A549 (cell line): ENCODE measurements around the gene EMSY. TPM values are rescaled to one million over a fixed set of nuclear protein-coding genes. Genes with fewer than 3 reads are reported as not detected.

Experiments
- ATAC-seq, 2 experiments: fragments of 200-7000 bp in 1 of 2; fragments of >200 bp in 1 of 2; cut with Nextera tagmentation in 1 of 2; cut with Tn5 transposase in 1 of 2; 3 replicates each; pipeline versions ENCODE4 v1.8.0 to v1.9.1; 2018 to 2020; ENCODE audit warnings: mild to moderate bottlenecking in 1 of 2, moderate library complexity in 1 of 2
- CTCF ChIA-PET: fragments of 300-600 bp; sonication (Branson Sonifier 250); formaldehyde crosslinking; extraction: SDS; loops from one replicate; lab custom pipeline; 2021; ENCODE audit warnings: antibody characterized with exemption, inconsistent platforms; lab: Yijun Ruan, JAX
- POLR2A ChIA-PET: fragments of 350-600 bp; formaldehyde crosslinking; extraction: SDS; loops from one replicate; lab custom pipeline; 2021; ENCODE audit warnings: antibody characterized with exemption, inconsistent platforms; lab: Yijun Ruan, JAX
- DNase-seq, 2 experiments: peaks; one replicate each; pipeline versions ENCODE4 v3.0.0 to v3.0.0-alpha.2; 2011 to 2016; ENCODE audit warnings: low read depth in 1 of 2, low spot score in 1 of 2
- FAIRE-seq: peaks from 2 replicates; lab custom pipeline; 2011; peaks lifted over from hg19 to GRCh38; lab: Jason Lieb, UNC
- H3K27ac ChIP-seq, 2 experiments: fragments of >200 bp; sonication (Bioruptor Twin); formaldehyde crosslinking; 3 replicates each; pipeline ENCODE4 v1.5.1; 2016 to 2017
- H3K4me1 ChIP-seq: fragments of >200 bp; sonication (Bioruptor Twin); formaldehyde crosslinking; 3 replicates; pipeline ENCODE4 v1.6.1; 2016
- H3K4me2 ChIP-seq: fragments of >200 bp; sonication (Bioruptor Twin); formaldehyde crosslinking; 3 replicates; pipeline ENCODE4 v1.6.1; 2016
- H3K4me3 ChIP-seq: fragments of >200 bp; sonication (Bioruptor Twin); formaldehyde crosslinking; 3 replicates; pipeline ENCODE4 v1.5.1; 2016
- H3K9me3 ChIP-seq: fragments of >200 bp; sonication (Bioruptor Twin); formaldehyde crosslinking; 3 replicates; pipeline ENCODE4 v1.6.1; 2016
- FOSB ChIP-seq: fragments of 250-450 bp; sonication (Bioruptor Pico); IDR thresholded peaks from 2 replicates; pipeline ENCODE4 v1.5.0; 2020; ENCODE audit warnings: mild to moderate bottlenecking, moderate library complexity
- FOSL2 ChIP-seq, 2 experiments: fragments of 450-650 bp in 1 of 2; fragments of >200 bp in 1 of 2; sonication (Bioruptor Twin) in 1 of 2; formaldehyde crosslinking; IDR thresholded peaks; 2 replicates each; pipeline versions ENCODE4 v1.5.0 to v1.6.1; 2016 to 2020; ENCODE audit warnings: mild to moderate bottlenecking in 1 of 2, moderate library complexity in 1 of 2
- GATA3 ChIP-seq: IDR thresholded peaks from 2 replicates; pipeline ENCODE4 v1.6.1; 2012; ENCODE audit warnings: borderline replicate concordance
- HDAC2 ChIP-seq: fragments of 200-600 bp; sonication (generic); IDR thresholded peaks from 2 replicates; pipeline ENCODE4 v1.6.1; 2016
- HOXA7 ChIP-seq: fragments of 250-450 bp; sonication (Bioruptor Pico); IDR thresholded peaks from 2 replicates; pipeline ENCODE4 v1.5.0; 2020; ENCODE audit warnings: mild to moderate bottlenecking, moderate library complexity
- HOXB13 ChIP-seq: fragments of 250-450 bp; sonication (Bioruptor Pico); IDR thresholded peaks from 2 replicates; pipeline ENCODE4 v1.5.0; 2020; ENCODE audit warnings: low read depth, mild to moderate bottlenecking, moderate library complexity
- JUNB ChIP-seq: fragments of >200 bp; sonication (Bioruptor Twin); formaldehyde crosslinking; IDR thresholded peaks from 2 replicates; pipeline ENCODE4 v1.6.1; 2016
- MAZ ChIP-seq: fragments of 150-350 bp; IDR thresholded peaks from 2 replicates; pipeline ENCODE4 v1.6.1; 2014; ENCODE audit warnings: antibody characterized with exemption, low read depth, low read length, borderline replicate concordance
- NFE2L2 ChIP-seq: fragments of 150-350 bp; conservative IDR thresholded peaks from 2 replicates; pipeline ENCODE4 v1.6.1; 2014; ENCODE audit warnings: low read length
- NPAS2 ChIP-seq: fragments of 250-450 bp; sonication (Bioruptor Pico); IDR thresholded peaks from 2 replicates; pipeline ENCODE4 v1.8.0; 2022; ENCODE audit warnings: mild to moderate bottlenecking, moderate library complexity, borderline replicate concordance
- NR3C1 ChIP-seq: fragments of >200 bp; sonication (Bioruptor Twin); formaldehyde crosslinking; IDR thresholded peaks from 3 replicates; pipeline ENCODE4 v1.6.1; 2017
- PHF8 ChIP-seq: fragments of 200-600 bp; sonication (generic); IDR thresholded peaks from 2 replicates; pipeline ENCODE4 v1.6.1; 2016; ENCODE audit warnings: low read depth, mild to moderate bottlenecking, antibody characterized with exemption, moderate library complexity, borderline replicate concordance
- RCOR1 ChIP-seq: fragments of 150-350 bp; IDR thresholded peaks from 2 replicates; pipeline ENCODE4 v1.6.1; 2014; ENCODE audit warnings: antibody characterized with exemption, low read length, low read depth
- RNF2 ChIP-seq: fragments of 200-600 bp; sonication (generic); IDR thresholded peaks from 2 replicates; pipeline ENCODE4 v1.6.1; 2016; ENCODE audit warnings: low read depth, mild to moderate bottlenecking, antibody characterized with exemption, moderate library complexity, borderline replicate concordance
- ZSCAN20 ChIP-seq: fragments of 250-450 bp; sonication (Bioruptor Pico); IDR thresholded peaks from 2 replicates; pipeline ENCODE4 v1.8.0; 2022; ENCODE audit warnings: mild to moderate bottlenecking, moderate library complexity
- WGBS: methylation state at CpG from one replicate; pipeline ENCODE4 v1.1.6; 2017; ENCODE audit errors: missing lambda C conversion rate; 5-methylcytosine and 5-hydroxymethylcytosine counted together
- polyA plus RNA-seq, 4 experiments: library from polyadenylated mRNA; depleted of rRNA in 3 of 4; stranded (reverse); fragments of >200 nt; fragmentation: RNase III in 1 of 4; extraction: RNeasy Plus Mini Kit Qiagen cat#74134 plus additional on column Dnase treatment in 1 of 4; gene quantifications; 2 replicates in 3 of 4; 3 replicates in 1 of 4; pipeline ENCODE4 v1.2.3, GENCODE V29; 2011 to 2017
- TF ChIP-seq, protein P1 (sequence below): fragments of 250-450 bp; sonication (Bioruptor Pico); IDR thresholded peaks from 2 replicates; pipeline ENCODE4 v1.5.0; 2020; ENCODE audit warnings: low read depth, mild to moderate bottlenecking, moderate library complexity
- TF ChIP-seq, protein P2 (sequence below): fragments of 200-600 bp; sonication (generic); IDR thresholded peaks from 2 replicates; pipeline ENCODE4 v1.6.1; 2016; ENCODE audit warnings: antibody characterized with exemption, mild to moderate bottlenecking, moderate library complexity

The EMSY gene
- polyA plus RNA-seq, 2 of the 4 experiments (the other 2 are of a cell fraction): 11.2 to 23.0 TPM

DNA sequence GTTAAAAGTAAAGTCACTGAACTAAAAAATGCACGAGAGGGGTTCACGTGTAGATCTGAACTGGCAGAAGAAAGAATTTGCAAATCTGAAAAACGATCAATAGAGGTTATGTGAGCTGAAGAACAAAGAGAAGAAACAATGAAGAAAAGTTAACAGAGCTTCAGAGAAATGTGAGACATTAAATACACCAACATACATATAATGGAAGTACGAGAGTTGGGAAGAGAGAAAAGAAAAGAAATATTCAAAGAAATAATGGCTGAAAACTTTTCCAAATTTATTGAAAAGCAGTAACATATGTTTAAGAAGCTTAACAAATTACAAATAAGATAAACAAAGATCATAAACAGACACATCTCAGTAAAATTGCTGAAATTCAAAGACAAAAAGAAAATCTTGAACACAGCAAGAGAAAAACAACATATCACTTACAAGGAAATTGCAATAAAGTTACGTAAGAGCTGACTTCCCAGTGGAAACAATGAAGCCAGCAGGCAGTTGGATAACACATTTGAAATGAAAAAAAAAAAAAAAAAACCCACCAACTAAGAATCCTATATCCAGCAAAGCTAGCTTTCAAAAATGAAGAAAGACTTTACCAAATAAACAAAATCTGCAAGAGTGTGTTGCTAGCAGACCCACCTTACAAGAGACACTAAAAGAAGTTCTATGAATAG lies 56.8 kb downstream of the EMSY start (continued):
- TF ChIP-seq GATA3 (no peak), ZSCAN20 (CRISPR knock-in tag) (no peak), NFE2L2 (no peak)
- TF ChIP-seq, all 56 proteins: peak for 0

DNA sequence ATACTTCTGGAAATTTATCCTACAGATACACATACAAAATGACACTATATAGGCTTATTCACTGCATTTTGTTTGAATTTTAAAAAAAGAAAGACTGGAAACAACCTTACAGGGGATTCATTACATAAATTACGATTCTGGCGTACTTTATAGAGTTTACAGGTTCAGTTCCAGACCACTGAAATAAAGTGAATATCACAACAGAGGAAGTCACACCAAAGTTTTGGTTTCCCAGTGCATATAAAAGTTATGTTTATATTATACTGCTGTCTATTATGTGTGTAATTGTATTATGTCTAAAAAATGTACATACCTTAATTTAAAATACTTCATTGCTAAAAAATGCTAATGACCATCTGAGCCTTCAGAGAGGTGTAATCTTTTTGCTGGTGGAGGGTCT lies 62.0 kb downstream of the EMSY start:
- no peak overlapping the region for H3K27ac ChIP-seq
- no peak for DNase-seq
- CTCF ChIA-PET: no interaction called here
- WGBS: 95% methylated on average over 2 of the region's 2 CpGs
- no peaks in the 10 kb centered on the region for H3K4me1 ChIP-seq
- no peak for ATAC-seq
- H3K9me3 ChIP-seq: no peaks in the 10 kb centered on the region
- no peak overlapping the region for H3K4me2 ChIP-seq
- TF ChIP-seq RNF2 (no peak), MAZ (no peak), HDAC2 (no peak), HOXA7 (CRISPR knock-in tag) (no peak), HOXB13 (no peak), NPAS2 (CRISPR knock-in tag) (no peak), RCOR1 (no peak)
- TF ChIP-seq, protein P1, sequence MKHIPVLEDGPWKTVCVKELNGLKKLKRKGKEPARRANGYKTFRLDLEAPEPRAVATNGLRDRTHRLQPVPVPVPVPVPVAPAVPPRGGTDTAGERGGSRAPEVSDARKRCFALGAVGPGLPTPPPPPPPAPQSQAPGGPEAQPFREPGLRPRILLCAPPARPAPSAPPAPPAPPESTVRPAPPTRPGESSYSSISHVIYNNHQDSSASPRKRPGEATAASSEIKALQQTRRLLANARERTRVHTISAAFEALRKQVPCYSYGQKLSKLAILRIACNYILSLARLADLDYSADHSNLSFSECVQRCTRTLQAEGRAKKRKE (CRISPR knock-in tag): no peak
- TF ChIP-seq, protein P2, sequence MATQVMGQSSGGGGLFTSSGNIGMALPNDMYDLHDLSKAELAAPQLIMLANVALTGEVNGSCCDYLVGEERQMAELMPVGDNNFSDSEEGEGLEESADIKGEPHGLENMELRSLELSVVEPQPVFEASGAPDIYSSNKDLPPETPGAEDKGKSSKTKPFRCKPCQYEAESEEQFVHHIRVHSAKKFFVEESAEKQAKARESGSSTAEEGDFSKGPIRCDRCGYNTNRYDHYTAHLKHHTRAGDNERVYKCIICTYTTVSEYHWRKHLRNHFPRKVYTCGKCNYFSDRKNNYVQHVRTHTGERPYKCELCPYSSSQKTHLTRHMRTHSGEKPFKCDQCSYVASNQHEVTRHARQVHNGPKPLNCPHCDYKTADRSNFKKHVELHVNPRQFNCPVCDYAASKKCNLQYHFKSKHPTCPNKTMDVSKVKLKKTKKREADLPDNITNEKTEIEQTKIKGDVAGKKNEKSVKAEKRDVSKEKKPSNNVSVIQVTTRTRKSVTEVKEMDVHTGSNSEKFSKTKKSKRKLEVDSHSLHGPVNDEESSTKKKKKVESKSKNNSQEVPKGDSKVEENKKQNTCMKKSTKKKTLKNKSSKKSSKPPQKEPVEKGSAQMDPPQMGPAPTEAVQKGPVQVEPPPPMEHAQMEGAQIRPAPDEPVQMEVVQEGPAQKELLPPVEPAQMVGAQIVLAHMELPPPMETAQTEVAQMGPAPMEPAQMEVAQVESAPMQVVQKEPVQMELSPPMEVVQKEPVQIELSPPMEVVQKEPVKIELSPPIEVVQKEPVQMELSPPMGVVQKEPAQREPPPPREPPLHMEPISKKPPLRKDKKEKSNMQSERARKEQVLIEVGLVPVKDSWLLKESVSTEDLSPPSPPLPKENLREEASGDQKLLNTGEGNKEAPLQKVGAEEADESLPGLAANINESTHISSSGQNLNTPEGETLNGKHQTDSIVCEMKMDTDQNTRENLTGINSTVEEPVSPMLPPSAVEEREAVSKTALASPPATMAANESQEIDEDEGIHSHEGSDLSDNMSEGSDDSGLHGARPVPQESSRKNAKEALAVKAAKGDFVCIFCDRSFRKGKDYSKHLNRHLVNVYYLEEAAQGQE: no peak
- FAIRE-seq: no peak
- POLR2A ChIA-PET: no interaction called here
- no peak overlapping the region for H3K4me3 ChIP-seq

DNA sequence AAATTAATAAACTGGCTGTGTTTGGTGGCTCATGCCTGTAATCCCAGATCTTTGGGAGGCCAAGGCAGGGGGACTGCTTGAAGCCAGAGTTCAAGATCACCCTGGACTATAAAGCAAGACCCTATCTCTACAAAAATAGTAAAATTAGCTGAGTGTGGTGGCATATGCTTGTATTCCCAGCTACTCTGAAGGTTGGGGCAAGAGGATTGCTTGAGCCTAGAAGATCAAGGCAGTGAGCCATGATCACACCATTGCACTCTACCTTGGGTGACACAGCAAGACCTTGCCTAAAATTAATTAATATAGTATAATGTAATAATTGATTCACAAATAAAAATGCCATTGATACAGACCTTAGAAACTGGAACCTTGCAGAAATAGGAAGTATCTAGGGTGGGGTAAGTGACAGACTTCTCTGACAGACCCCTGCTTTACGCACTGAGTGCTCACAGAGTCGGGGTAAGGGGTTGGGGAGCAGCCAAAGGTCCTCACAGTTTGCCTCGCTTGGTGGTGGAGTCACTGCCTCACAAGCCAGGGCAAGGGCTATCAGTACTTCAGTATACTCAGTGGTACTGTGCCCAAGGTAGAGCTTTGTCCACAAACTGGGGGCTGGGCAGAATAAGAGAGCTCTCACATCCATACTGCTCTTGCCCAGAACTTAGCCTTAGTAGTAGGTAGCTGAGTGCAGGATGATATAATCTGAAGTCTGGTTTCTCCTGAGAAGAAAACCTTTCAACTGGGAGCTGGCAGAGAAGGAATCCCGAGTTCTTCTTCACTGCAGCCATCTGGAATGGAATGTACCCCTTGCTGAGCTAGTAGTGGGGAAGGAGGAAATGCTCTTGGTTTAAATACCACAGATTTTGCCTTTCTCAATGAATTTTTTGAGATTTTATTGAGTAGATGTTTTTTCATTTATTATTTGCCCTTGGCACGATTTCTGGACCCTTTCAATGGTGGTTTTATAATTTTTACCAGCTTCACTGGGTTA lies 65.5 kb downstream of the EMSY start:
- 79% methylated on average over 5 of the region's 5 CpGs for WGBS
- Histone ChIP-seq H3K27ac (no peak overlapping the region), H3K9me3 (no peaks in the 10 kb centered on the region), H3K4me3 (no peak overlapping the region), H3K4me2 (no peak overlapping the region), H3K4me1 (no peaks in the 10 kb centered on the region)
- DNase-seq (peak in 1 of 2 experiments; percentile 10), ATAC-seq (peak in 1 of 2 experiments; percentile 57; a peak in 3 of 6 replicates), FAIRE-seq (no peak)
- TF ChIP-seq JUNB (no peak), FOSL2 (IDR thresholded peaks at IDR 0.05) (no peak), FOSL2 (CRISPR knock-in tag; IDR thresholded peaks at IDR 0.05) (no peak), NR3C1 (no peak), GATA3 (no peak), PHF8 (no peak), FOSB (CRISPR knock-in tag) (no peak), MAZ (no peak)
- TF ChIP-seq, protein P2: no peak
- ChIA-PET POLR2A (no interaction called here), CTCF (interaction anchor here (1.0 to 2.4 kb wide), 2 partner anchors 87 to 302 kb away, joined by 3 to 13 read pairs; no protein-coding TSS in a partner anchor)
